Measurements from ENCODE around the gene PIP5K1C.
"Not testable (repeated sequence)": the region's sequence is repeated elsewhere in the genome, so short reads cannot be mapped to it uniquely, and the experiment has no call there.

The PIP5K1C gene

GRCh38 chr19:3653081-3653795, 47.0 kb downstream of the PIP5K1C start:
- no peak for TF ChIP-seq FOXP2 (optimal IDR thresholded peaks at IDR 0.05; ENCODE audit: control extremely low read depth, extremely low read length, insufficient read depth)
- no peak for TF ChIP-seq POLR2AphosphoS5 (IDR thresholded peaks at IDR 0.05; ENCODE audit: borderline replicate concordance, low read depth, low read length)
- TF ChIP-seq EZH2 (IDR thresholded peaks at IDR 0.05): no peak
- no peak overlapping the region for H3K9ac ChIP-seq (ENCODE audit: insufficient read length)
- H3K36me3 ChIP-seq (ENCODE audit: insufficient read depth, low read length): no peaks in the 10 kb centered on the region
- H3K9me3 ChIP-seq (ENCODE audit: low read depth, low read length): no peaks in the 10 kb centered on the region
- DNase-seq (ENCODE audit: low read depth, low spot score): no peak
- H3K4me3 ChIP-seq: no peak overlapping the region
- no peak overlapping the region for H3K27ac ChIP-seq

- no peaks in the 10 kb centered on the region for H3K36me3 ChIP-seq (ENCODE audit: insufficient read depth, low read length)
- no peak overlapping the region for H3K27ac ChIP-seq
- H3K4me3 ChIP-seq: no peak overlapping the region
- DNase-seq (ENCODE audit: low read depth, low spot score): no peak
- H3K9ac ChIP-seq (ENCODE audit: insufficient read length): no peak overlapping the region
- H3K9me3 ChIP-seq (ENCODE audit: low read depth, low read length): no peaks in the 10 kb centered on the region
- TF ChIP-seq POLR2AphosphoS5 (IDR thresholded peaks at IDR 0.05; ENCODE audit: borderline replicate concordance, low read depth, low read length) (no peak), FOXP2 (optimal IDR thresholded peaks at IDR 0.05; ENCODE audit: control extremely low read depth, extremely low read length, insufficient read depth) (no peak), EZH2 (IDR thresholded peaks at IDR 0.05) (no peak)
Measured at GRCh38 chr19:3652422-3652821, 47.8 kb downstream of the PIP5K1C start.

- no peaks in the 10 kb centered on the region for H3K9me3 ChIP-seq (ENCODE audit: low read depth, low read length)
- H3K27ac ChIP-seq: no peak overlapping the region
- TF ChIP-seq FOXP2 (optimal IDR thresholded peaks at IDR 0.05; ENCODE audit: control extremely low read depth, extremely low read length, insufficient read depth) (no peak), EZH2 (IDR thresholded peaks at IDR 0.05) (no peak), POLR2AphosphoS5 (IDR thresholded peaks at IDR 0.05; ENCODE audit: borderline replicate concordance, low read depth, low read length) (no peak)
- H3K4me3 ChIP-seq: no peak overlapping the region
- DNase-seq (ENCODE audit: low read depth, low spot score): no peak
- no peak overlapping the region for H3K9ac ChIP-seq (ENCODE audit: insufficient read length)
- no peaks in the 10 kb centered on the region for H3K36me3 ChIP-seq (ENCODE audit: insufficient read depth, low read length)
Measured at GRCh38 chr19:3651684-3652083, 48.6 kb downstream of the PIP5K1C start.

- DNase-seq (ENCODE audit: low read depth, low spot score): no peak
- H3K4me3 ChIP-seq: no peak overlapping the region
- H3K9ac ChIP-seq (ENCODE audit: insufficient read length): no peak overlapping the region
- H3K27ac ChIP-seq: no peak overlapping the region
- H3K9me3 ChIP-seq (ENCODE audit: low read depth, low read length): no peaks in the 10 kb centered on the region
- TF ChIP-seq POLR2AphosphoS5 (IDR thresholded peaks at IDR 0.05; ENCODE audit: borderline replicate concordance, low read depth, low read length) (no peak), EZH2 (IDR thresholded peaks at IDR 0.05) (no peak)
- H3K36me3 ChIP-seq (ENCODE audit: insufficient read depth, low read length): no peaks in the 10 kb centered on the region
Measured at GRCh38 chr19:3649888-3650287, 50.4 kb downstream of the PIP5K1C start.

GRCh38 chr19:3648037-3648905, 52.0 kb downstream of the PIP5K1C start:
- no peak for TF ChIP-seq POLR2AphosphoS5 (IDR thresholded peaks at IDR 0.05; ENCODE audit: borderline replicate concordance, low read depth, low read length)
- H3K36me3 ChIP-seq (ENCODE audit: insufficient read depth, low read length): no peaks in the 10 kb centered on the region
- no peak for DNase-seq (ENCODE audit: low read depth, low spot score)
- H3K9me3 ChIP-seq (ENCODE audit: low read depth, low read length): no peaks in the 10 kb centered on the region
- H3K9ac ChIP-seq (ENCODE audit: insufficient read length): no peak overlapping the region
- no peak overlapping the region for H3K4me3 ChIP-seq
- H3K27ac ChIP-seq: no peak overlapping the region

- H3K36me3 ChIP-seq (ENCODE audit: insufficient read depth, low read length); DNase-seq (ENCODE audit: low read depth, low spot score); H3K27ac ChIP-seq; H3K4me3 ChIP-seq; H3K9ac ChIP-seq (ENCODE audit: insufficient read length); H3K9me3 ChIP-seq (ENCODE audit: low read depth, low read length): not testable (repeated sequence)
Measured at GRCh38 chr19:3647102-3647501, 53.2 kb downstream of the PIP5K1C start.

- Histone ChIP-seq H3K9ac (ENCODE audit: insufficient read length) (no peak overlapping the region), H3K4me3 (no peak overlapping the region), H3K27ac (no peak overlapping the region), H3K9me3 (ENCODE audit: low read depth, low read length) (no peaks in the 10 kb centered on the region), H3K36me3 (ENCODE audit: insufficient read depth, low read length) (no peaks in the 10 kb centered on the region)
- no peak for TF ChIP-seq EZH2 (IDR thresholded peaks at IDR 0.05)
- DNase-seq (ENCODE audit: low read depth, low spot score): no peak
Measured at GRCh38 chr19:3646336-3647092, 53.8 kb downstream of the PIP5K1C start.

- no peak overlapping the region for H3K4me3 ChIP-seq
- TF ChIP-seq EZH2 (IDR thresholded peaks at IDR 0.05): no peak
- TF ChIP-seq FOXP2 (optimal IDR thresholded peaks at IDR 0.05; ENCODE audit: control extremely low read depth, extremely low read length, insufficient read depth): no peak
- no peak for TF ChIP-seq POLR2AphosphoS5 (IDR thresholded peaks at IDR 0.05; ENCODE audit: borderline replicate concordance, low read depth, low read length)
Measured at GRCh38 chr19:3645726-3646125, 54.5 kb downstream of the PIP5K1C start.

More at GRCh38 chr19:3645726-3646125, 54.5 kb downstream of the PIP5K1C start:
- no peak for DNase-seq (ENCODE audit: low read depth, low spot score)
- Histone ChIP-seq H3K27ac (no peak overlapping the region), H3K9ac (ENCODE audit: insufficient read length) (no peak overlapping the region), H3K9me3 (ENCODE audit: low read depth, low read length) (no peaks in the 10 kb centered on the region), H3K36me3 (ENCODE audit: insufficient read depth, low read length) (no peaks in the 10 kb centered on the region)
